ENCODE results near the gene RGS7.
"Not testable (repeated sequence)": the region's sequence is repeated elsewhere in the genome, so short reads cannot be mapped to it uniquely, and the experiment has no call there.

GRCh38 chr1:241222813-241223212 is 134.2 kb downstream of the RGS7 start:
- TF ChIP-seq, protein P1, sequence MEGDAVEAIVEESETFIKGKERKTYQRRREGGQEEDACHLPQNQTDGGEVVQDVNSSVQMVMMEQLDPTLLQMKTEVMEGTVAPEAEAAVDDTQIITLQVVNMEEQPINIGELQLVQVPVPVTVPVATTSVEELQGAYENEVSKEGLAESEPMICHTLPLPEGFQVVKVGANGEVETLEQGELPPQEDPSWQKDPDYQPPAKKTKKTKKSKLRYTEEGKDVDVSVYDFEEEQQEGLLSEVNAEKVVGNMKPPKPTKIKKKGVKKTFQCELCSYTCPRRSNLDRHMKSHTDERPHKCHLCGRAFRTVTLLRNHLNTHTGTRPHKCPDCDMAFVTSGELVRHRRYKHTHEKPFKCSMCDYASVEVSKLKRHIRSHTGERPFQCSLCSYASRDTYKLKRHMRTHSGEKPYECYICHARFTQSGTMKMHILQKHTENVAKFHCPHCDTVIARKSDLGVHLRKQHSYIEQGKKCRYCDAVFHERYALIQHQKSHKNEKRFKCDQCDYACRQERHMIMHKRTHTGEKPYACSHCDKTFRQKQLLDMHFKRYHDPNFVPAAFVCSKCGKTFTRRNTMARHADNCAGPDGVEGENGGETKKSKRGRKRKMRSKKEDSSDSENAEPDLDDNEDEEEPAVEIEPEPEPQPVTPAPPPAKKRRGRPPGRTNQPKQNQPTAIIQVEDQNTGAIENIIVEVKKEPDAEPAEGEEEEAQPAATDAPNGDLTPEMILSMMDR (IDR thresholded peaks at IDR 0.05): not testable (repeated sequence)
- TF ChIP-seq SIN3A (IDR thresholded peaks at IDR 0.05; ENCODE audit: borderline replicate concordance, insufficient read depth, low read depth, low read length); REST (IDR thresholded peaks at IDR 0.05; ENCODE audit: insufficient read depth in 1 of 2, low read depth in 2 of 2, low read length in 1 of 2); TCF7L2 (IDR thresholded peaks at IDR 0.05; ENCODE audit: low read depth, low read length); POLR2AphosphoS5 (IDR thresholded peaks at IDR 0.05; ENCODE audit: low read depth, low read length): not testable (repeated sequence)
